Astrocyte (in vitro differentiated cells and primary cell): Measurements from ENCODE around the gene UBR1. TPM values are rescaled to one million over a fixed set of nuclear protein-coding genes. Genes with fewer than 3 reads are reported as not detected.
"Not testable (repeated sequence)": the region's sequence is repeated elsewhere in the genome, so short reads cannot be mapped to it uniquely, and the experiment has no call there.

ENCODE experiments used
- DNase-seq: peaks from one replicate; pipeline ENCODE4 v3.0.0-alpha.2; 2010; ENCODE audit warnings: low read depth
- FAIRE-seq: peaks from 2 replicates; lab custom pipeline; 2011; peaks lifted over from hg19 to GRCh38; lab: Jason Lieb, UNC
- H2AFZ ChIP-seq: 2 replicates; pipeline ENCODE4 v1.6.0; 2012; ENCODE audit warnings: low read depth, low read length, inconsistent platforms
- H3K27ac ChIP-seq: 2 replicates; pipeline ENCODE4 v1.5.1; 2011; ENCODE audit warnings: low read depth, low read length, inconsistent platforms
- H3K27me3 ChIP-seq: 2 replicates; pipeline ENCODE4 v1.6.0; 2011; ENCODE audit warnings: low read length, inconsistent platforms; ENCODE audit not compliant: insufficient read depth
- H3K36me3 ChIP-seq: 2 replicates; pipeline ENCODE4 v1.5.1; 2011; ENCODE audit warnings: low read length, inconsistent platforms; ENCODE audit not compliant: insufficient read depth
- H3K4me1 ChIP-seq: 2 replicates; pipeline ENCODE4 v1.5.1; 2011; ENCODE audit warnings: low read length, inconsistent platforms; ENCODE audit not compliant: insufficient read depth
- H3K4me2 ChIP-seq: 2 replicates; pipeline ENCODE4 v1.6.0; 2012; ENCODE audit warnings: low read length, inconsistent platforms
- H3K4me3 ChIP-seq: 2 replicates; pipeline ENCODE4 v1.5.1; 2011; ENCODE audit warnings: low read depth, mild to moderate bottlenecking, low read length, inconsistent platforms; ENCODE audit not compliant: insufficient read depth
- H3K79me2 ChIP-seq: 2 replicates; pipeline ENCODE4 v1.6.0; 2012; ENCODE audit warnings: mild to moderate bottlenecking, low read length, inconsistent platforms; ENCODE audit not compliant: insufficient read depth
- H3K9ac ChIP-seq: 2 replicates; pipeline ENCODE4 v1.6.0; 2012; ENCODE audit warnings: mild to moderate bottlenecking, low read length, inconsistent platforms
- H3K9me3 ChIP-seq: 2 replicates; pipeline ENCODE4 v1.5.1; 2012; ENCODE audit warnings: low read depth, mild to moderate bottlenecking, low read length, inconsistent platforms; ENCODE audit not compliant: insufficient read depth
- H4K20me1 ChIP-seq: 2 replicates; pipeline ENCODE4 v1.6.0; 2012; ENCODE audit warnings: low read length, inconsistent platforms; ENCODE audit not compliant: insufficient read depth
- H3K27ac Mint-ChIP-seq: one replicate; pipeline ENCODE4 v1.8.0; 2021; ENCODE audit warnings: mild to moderate bottlenecking, mixed read lengths; ENCODE audit not compliant: unreplicated experiment
- H3K27me3 Mint-ChIP-seq: one replicate; pipeline ENCODE4 v1.8.0; 2021; ENCODE audit warnings: low read depth, mixed read lengths; ENCODE audit not compliant: unreplicated experiment
- H3K36me3 Mint-ChIP-seq: one replicate; pipeline ENCODE4 v1.8.0; 2021; ENCODE audit warnings: low read depth, mixed read lengths; ENCODE audit not compliant: unreplicated experiment
- H3K4me1 Mint-ChIP-seq: one replicate; pipeline ENCODE4 v1.8.0; 2021; ENCODE audit warnings: low read depth, mixed read lengths; ENCODE audit not compliant: unreplicated experiment
- H3K4me3 Mint-ChIP-seq: one replicate; pipeline ENCODE4 v1.8.0; 2021; ENCODE audit warnings: mild to moderate bottlenecking, moderate library complexity, mixed read lengths; ENCODE audit not compliant: unreplicated experiment
- H3K9me3 Mint-ChIP-seq: one replicate; pipeline ENCODE4 v1.8.0; 2021; ENCODE audit warnings: mild to moderate bottlenecking, mixed read lengths; ENCODE audit not compliant: unreplicated experiment
- EZH2 ChIP-seq: IDR thresholded peaks from 2 replicates; pipeline ENCODE4 v1.6.1; 2012; ENCODE audit warnings: mild to moderate bottlenecking, low read length, inconsistent platforms; ENCODE audit not compliant: insufficient read depth
- total RNA-seq: library from RNA; stranded (reverse); gene quantifications from 2 replicates; pipeline ENCODE4 v1.2.1, GENCODE V29; 2021
- TF ChIP-seq, protein P1 (sequence below): IDR thresholded peaks from 2 replicates; pipeline ENCODE4 v1.5.1; 2011; ENCODE audit warnings: low read depth, mild to moderate bottlenecking, inconsistent platforms, low read length, moderate library complexity; ENCODE audit not compliant: insufficient read depth

UBR1 gene
- total RNA-seq, 1 donor from 2014 or later: 25.7 TPM

DNA sequence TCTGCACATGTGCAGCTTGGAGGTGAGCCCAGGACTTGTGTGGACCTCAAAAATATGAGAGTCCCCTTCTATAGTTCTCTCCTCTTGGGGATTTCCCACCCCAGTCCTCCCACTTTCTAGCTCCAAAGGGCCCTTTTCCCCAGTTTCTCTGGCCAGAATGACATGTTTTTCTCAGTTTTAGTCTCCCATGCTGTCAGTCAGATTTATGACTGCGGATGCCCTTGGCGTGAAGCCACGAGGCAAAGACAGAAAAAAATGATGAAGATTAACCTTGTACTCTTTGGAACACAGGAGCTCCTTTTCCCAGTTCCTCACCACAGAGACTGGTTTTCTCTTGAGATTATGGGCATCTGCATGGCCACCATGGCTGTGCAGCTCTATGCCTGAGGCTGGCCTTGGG, 113.2 kb downstream of the UBR1 start:
- Histone ChIP-seq H3K4me2 (no peak overlapping the region), H3K9me3 (no peaks in the 10 kb centered on the region), H3K36me3 (peaks cover 15% of the 10 kb centered on the region), H3K27ac (no peak overlapping the region), H4K20me1 (no peaks in the 10 kb centered on the region), H2AFZ (no peak overlapping the region), H3K27me3 (no peaks in the 10 kb centered on the region), H3K4me3 (no peak overlapping the region), H3K9ac (no peak overlapping the region), H3K79me2 (no peaks in the 10 kb centered on the region), H3K4me1 (no peaks in the 10 kb centered on the region)
- H3K4me3 Mint-ChIP-seq: no peak overlapping the region
- DNase-seq: no peak
- no peak for TF ChIP-seq EZH2
- TF ChIP-seq, protein P1, sequence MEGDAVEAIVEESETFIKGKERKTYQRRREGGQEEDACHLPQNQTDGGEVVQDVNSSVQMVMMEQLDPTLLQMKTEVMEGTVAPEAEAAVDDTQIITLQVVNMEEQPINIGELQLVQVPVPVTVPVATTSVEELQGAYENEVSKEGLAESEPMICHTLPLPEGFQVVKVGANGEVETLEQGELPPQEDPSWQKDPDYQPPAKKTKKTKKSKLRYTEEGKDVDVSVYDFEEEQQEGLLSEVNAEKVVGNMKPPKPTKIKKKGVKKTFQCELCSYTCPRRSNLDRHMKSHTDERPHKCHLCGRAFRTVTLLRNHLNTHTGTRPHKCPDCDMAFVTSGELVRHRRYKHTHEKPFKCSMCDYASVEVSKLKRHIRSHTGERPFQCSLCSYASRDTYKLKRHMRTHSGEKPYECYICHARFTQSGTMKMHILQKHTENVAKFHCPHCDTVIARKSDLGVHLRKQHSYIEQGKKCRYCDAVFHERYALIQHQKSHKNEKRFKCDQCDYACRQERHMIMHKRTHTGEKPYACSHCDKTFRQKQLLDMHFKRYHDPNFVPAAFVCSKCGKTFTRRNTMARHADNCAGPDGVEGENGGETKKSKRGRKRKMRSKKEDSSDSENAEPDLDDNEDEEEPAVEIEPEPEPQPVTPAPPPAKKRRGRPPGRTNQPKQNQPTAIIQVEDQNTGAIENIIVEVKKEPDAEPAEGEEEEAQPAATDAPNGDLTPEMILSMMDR: no peak
- peaks cover 12% of the 10 kb centered on the region for H3K36me3 Mint-ChIP-seq
- no peak for FAIRE-seq
- H3K27me3 Mint-ChIP-seq: no peaks in the 10 kb centered on the region
- peaks cover 14% of the 10 kb centered on the region for H3K4me1 Mint-ChIP-seq
- no peak overlapping the region for H3K27ac Mint-ChIP-seq
- no peaks in the 10 kb centered on the region for H3K9me3 Mint-ChIP-seq

DNA sequence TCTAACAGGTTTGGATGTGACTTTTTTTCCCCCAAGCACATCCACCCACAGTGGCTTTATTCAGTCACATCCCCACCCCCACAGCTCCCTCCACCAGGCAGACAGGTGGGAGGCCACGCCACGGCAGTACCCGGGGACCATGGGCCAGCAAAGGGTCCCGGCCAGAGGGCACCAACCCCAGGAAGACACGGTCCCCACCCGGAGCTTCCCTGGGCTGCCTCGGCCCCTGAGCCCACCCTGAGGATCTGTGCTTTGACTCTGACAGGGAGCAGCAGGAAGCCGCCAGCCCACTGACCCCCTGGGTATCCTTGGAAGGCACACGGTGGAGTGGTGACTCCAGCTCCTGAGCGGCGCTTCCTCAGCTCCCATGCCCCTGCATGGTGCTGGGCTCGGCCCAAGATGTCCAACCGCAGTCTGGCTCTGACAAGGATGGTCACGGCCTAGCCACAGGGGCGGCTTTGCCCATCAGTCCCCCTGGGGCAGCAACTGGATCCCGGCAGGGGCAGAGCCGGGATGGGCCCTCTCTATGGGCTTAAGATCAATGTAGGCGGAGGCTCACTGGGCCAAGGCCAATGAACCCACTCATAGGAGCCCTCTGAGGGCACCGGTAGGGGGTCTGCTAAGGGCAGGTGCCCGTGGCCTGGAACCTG, 119.0 kb downstream of the UBR1 start:
- Mint-ChIP-seq H3K27ac (no peak overlapping the region), H3K9me3 (no peaks in the 10 kb centered on the region), H3K27me3 (no peaks in the 10 kb centered on the region), H3K4me3 (no peak overlapping the region), H3K36me3 (no peaks in the 10 kb centered on the region), H3K4me1 (no peaks in the 10 kb centered on the region)
- H3K4me2 ChIP-seq: no peak overlapping the region
- TF ChIP-seq, protein P1: no peak
- TF ChIP-seq EZH2: no peak
- no peak overlapping the region for H3K27ac ChIP-seq
- H3K9me3 ChIP-seq: no peaks in the 10 kb centered on the region
- no peaks in the 10 kb centered on the region for H3K27me3 ChIP-seq
- no peaks in the 10 kb centered on the region for H4K20me1 ChIP-seq
- DNase-seq (no peak), FAIRE-seq (no peak)
- no peak overlapping the region for H3K9ac ChIP-seq
- no peaks in the 10 kb centered on the region for H3K79me2 ChIP-seq
- no peak overlapping the region for H3K4me3 ChIP-seq
- peaks cover 31% of the 10 kb centered on the region for H3K36me3 ChIP-seq
- H2AFZ ChIP-seq: no peak overlapping the region
- no peaks in the 10 kb centered on the region for H3K4me1 ChIP-seq

DNA sequence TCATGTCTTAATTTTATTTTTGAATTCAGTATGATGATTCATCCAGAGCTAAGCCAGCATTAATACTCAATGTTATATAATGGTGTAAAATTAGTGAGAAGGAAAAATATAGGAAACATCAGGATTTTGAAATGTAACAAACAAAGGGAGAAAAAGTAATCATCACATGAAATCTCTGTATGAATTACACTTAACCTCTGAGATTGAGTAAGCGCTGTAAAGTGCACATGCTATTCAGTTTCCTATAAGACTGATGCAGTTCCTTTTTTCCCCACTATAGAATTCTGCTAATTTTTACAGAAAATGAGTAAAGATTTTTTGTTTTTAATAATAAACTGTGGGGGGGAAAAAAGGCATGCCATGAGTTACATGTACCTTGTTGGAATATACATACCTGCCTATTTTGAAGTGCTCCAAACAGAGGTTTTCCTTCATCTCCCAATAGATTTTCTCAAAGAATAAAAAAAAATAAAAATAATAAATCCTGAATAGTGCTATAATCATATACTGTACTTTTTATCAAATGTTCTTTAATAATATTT, 121.3 kb downstream of the UBR1 start:
- H3K79me2 ChIP-seq: no peaks in the 10 kb centered on the region
- no peaks in the 10 kb centered on the region for H3K27me3 Mint-ChIP-seq
- DNase-seq (no peak), FAIRE-seq (no peak)
- no peaks in the 10 kb centered on the region for H3K4me1 Mint-ChIP-seq
- H3K27me3 ChIP-seq: no peaks in the 10 kb centered on the region
- H3K9ac ChIP-seq: no peak overlapping the region
- H4K20me1 ChIP-seq: no peaks in the 10 kb centered on the region
- H3K4me3 Mint-ChIP-seq: no peak overlapping the region
- H3K4me2 ChIP-seq: no peak overlapping the region
- no peaks in the 10 kb centered on the region for H3K9me3 ChIP-seq
- no peaks in the 10 kb centered on the region for H3K9me3 Mint-ChIP-seq
- H3K36me3 Mint-ChIP-seq: no peaks in the 10 kb centered on the region
- peaks cover 37% of the 10 kb centered on the region for H3K36me3 ChIP-seq
- no peaks in the 10 kb centered on the region for H3K4me1 ChIP-seq
- no peak overlapping the region for H2AFZ ChIP-seq
- H3K27ac ChIP-seq: no peak overlapping the region
- no peak overlapping the region for H3K27ac Mint-ChIP-seq
- no peak overlapping the region for H3K4me3 ChIP-seq
- TF ChIP-seq, protein P1: no peak
- TF ChIP-seq EZH2: no peak

DNA sequence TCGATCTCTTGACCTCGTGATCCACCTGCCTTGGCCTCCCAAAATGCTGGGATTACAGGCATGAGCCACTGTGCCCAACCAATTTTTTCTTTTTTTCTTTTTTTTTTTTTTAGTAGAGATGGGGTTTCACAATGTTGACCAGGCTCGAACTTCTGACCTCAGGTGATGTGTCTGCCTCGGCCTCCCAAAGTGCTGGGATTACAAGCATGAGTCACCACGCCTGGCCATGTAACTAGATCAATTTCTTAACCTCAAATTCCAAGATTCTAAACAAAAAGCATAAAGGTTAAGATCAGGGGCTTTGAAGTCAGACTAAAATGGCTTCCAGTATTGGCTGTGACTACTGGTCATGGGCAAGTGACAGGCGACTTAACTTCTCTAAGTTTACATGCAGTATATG, 126.7 kb downstream of the UBR1 start:
- peaks cover 30% of the 10 kb centered on the region for H3K36me3 ChIP-seq
- H2AFZ ChIP-seq, H3K4me2 ChIP-seq, H3K27me3 ChIP-seq, H3K4me3 Mint-ChIP-seq, H3K27ac Mint-ChIP-seq, H3K79me2 ChIP-seq, H3K4me1 Mint-ChIP-seq, H3K36me3 Mint-ChIP-seq, H3K9me3 ChIP-seq, H3K4me1 ChIP-seq, H3K27me3 Mint-ChIP-seq, H3K27ac ChIP-seq, H3K9ac ChIP-seq, FAIRE-seq, H3K4me3 ChIP-seq, H3K9me3 Mint-ChIP-seq, H4K20me1 ChIP-seq: not testable (repeated sequence)
- DNase-seq: peak; percentile 9
